Posterior cingulate gyrus (tissue), 11 donors: ENCODE data around the gene LRP1B.

Experiments used
- DNase-seq, 10 donors: peaks; one replicate each; pipeline versions ENCODE4 v3.0.0 to v3.0.0-alpha.2; 2020 to 2021; ENCODE audit warnings: mixed read lengths in 3 of 10
- intact Hi-C: fragments of 100-400 bp; cut with DNase I; formaldehyde crosslinking; loops from one replicate; pipeline ENCODE4 v1.15.1; 2023

The LRP1B gene

GRCh38 chr2:141492816-141493215 lies 638.0 kb downstream of the LRP1B start:
- no peak for DNase-seq
- intact Hi-C loops, result no loop called here

DNA sequence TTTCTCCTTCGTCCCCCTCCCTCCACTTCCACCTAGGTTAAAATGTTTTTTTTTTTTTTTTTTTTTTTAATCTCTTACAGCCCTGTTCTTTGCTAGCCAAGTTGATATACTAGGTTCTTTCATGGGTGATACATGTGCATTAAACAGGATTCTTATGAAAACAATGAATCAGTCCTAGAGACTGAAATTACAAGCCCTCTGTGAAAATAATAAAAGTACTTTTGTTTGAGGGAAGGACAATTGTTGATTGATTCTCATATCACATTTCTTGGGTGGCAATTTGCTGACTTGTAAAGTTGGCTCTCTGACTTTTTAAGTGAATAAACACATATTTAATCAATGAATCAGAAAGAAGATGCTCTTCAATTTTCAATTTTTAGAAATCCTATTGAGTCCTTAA lies 639.9 kb downstream of the LRP1B start:
- intact Hi-C loops, result no loop called here
- no peak for DNase-seq

DNA sequence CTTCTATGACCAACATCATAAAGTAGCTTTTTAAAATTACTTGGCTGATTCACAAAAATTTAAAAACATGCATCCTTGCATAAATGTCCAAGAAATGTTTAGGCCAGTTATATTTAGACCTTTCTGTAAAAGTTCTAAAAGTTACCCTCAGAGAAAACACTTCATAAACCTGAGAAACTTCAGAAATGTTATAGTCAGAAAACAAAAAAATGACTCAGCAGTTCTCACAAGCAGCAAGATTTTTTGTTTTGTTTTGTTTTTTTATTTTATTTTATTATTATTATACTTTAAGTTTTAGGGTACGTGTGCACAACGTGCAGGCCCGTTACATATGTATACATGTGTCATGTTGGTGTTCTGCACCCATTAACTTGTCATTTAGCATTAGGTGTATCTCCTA lies 648.1 kb downstream of the LRP1B start:
- DNase-seq, result no peak
- intact Hi-C loops, result no loop called here

DNA sequence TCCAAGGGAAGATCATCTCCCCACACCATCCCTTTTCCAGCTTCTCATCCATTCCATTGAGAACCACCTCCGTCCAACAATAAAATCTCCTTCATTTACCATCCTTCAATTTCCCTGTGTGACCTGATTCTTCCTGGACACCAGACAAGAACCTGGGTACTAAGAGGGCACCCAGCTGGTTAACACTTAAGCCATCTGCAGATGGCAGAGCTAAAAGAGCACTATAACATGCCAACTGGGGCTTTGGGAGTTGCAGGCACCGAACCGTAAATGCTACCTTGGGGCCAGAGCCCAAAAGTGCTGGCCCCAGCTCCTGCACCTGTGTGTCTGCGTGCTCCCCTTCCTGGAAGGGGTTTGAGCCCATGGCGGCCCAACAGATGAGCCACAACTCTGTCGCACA lies 655.0 kb downstream of the LRP1B start:
- no peak for DNase-seq
- intact Hi-C loops, result no loop called here

GRCh38 chr2:141468761-141469160 lies 662.1 kb downstream of the LRP1B start:
- DNase-seq, result no peak
- intact Hi-C loops, result no loop called here

GRCh38 chr2:141467331-141467730 lies 663.5 kb downstream of the LRP1B start:
- intact Hi-C loops, result no loop called here
- DNase-seq, result no peak

- DNase-seq, result no peak
- intact Hi-C loops, result no loop called here
Observed at GRCh38 chr2:141464995-141465394, 665.8 kb downstream of the LRP1B start.

GRCh38 chr2:141458351-141458750 lies 672.5 kb downstream of the LRP1B start:
- DNase-seq, result no peak
- intact Hi-C loops, result no loop called here

GRCh38 chr2:141455877-141456276 lies 674.9 kb downstream of the LRP1B start:
- intact Hi-C loops, result no loop called here

DNA sequence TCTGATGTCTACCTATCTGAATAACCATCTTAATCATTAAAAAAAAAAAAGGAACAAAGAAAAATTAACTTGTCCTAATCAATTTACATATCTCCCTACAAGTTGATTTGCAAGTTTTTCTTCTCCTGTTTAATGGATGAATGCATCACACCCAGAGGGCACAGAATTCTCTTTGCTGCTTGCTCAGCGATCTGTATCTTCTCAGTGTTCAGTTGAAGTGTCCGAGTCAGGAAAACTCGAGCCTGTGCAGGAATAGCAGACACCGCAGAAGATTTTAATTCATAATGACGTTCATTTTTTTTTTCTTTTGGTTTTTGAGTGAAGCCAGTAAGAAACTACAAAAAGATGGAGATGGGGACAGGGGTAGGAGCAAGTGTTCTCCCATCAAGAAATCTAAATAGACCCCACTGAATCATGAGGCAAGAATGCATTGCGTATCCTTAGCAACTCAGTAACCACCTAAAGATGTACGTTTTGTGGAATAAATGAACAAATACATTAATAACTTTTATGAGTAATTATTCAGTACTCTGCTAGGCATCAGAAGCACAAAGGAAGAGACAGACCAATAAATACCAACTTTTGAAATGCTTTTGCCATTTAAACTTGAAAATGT lies 675.5 kb downstream of the LRP1B start:
- intact Hi-C loops, result no loop called here
- DNase-seq, result no peak

More at GRCh38 chr2:141455877-141456276, 674.9 kb downstream of the LRP1B start:
- DNase-seq, result no peak

GRCh38 chr2:141440072-141440635 lies 690.7 kb downstream of the LRP1B start:
- DNase-seq, result peak in 1 of 10 donors; percentile 67
- intact Hi-C loops, result no loop called here

DNA sequence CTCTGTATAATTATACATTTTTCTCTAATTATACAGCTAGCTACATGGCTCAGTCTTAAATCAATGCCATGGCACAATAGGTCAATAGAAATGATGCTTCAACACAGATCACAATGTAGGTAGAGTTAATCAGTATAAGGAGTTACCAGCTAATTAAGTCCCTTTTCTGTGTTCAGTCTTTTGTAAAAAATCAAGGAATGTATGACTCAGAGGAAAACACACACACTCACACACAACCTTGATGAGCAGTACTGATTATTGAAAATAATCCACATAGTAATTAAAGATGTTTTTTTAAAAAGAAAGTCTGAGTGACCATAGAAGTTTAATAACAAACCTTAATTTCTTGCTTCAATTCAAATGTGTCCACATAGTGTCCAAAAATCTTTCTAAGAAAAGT lies 691.3 kb downstream of the LRP1B start:
- intact Hi-C loops, result no loop called here
- no peak for DNase-seq

DNA sequence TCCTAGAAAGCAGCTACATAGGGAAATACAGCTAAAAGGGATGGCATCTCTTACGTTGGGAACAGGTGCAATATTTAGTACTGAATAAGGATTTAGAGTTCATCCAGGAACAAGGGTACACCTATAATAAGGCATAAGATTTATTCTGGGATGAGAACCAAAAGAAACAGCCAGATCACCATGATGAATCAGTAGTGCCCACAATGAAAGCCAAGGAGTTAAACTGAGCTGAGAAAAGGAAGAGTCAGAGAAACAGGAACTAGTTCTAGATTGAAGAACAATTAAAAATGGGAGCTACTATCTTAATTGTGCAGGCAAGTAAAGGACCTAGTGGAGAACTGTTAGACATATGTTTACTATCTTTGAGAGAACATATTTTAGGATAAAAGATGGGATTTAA lies 692.3 kb downstream of the LRP1B start:
- no peak for DNase-seq
- intact Hi-C loops, result no loop called here

DNA sequence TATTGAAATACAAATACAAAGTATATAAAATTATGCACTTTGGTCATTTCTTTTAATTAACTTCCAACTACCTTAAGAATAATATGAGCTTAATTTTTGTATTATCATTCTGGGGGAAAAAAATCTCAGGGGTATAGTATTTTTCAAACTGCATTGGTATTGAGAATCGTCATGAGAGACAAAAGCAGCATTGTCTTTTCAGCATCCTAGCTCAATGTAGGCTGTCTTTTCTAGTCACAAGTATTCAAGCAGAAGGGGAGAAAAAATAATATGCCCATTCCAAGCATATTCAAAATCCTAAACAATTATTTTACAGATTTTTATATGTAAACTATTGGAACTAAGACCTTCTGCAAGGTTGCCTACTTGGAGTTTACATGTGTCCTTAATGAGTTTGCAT lies 693.3 kb downstream of the LRP1B start:
- DNase-seq, result no peak
- intact Hi-C loops, result no loop called here

- intact Hi-C loops, result no loop called here
Observed at GRCh38 chr2:141423124-141423523, 707.7 kb downstream of the LRP1B start.

DNA sequence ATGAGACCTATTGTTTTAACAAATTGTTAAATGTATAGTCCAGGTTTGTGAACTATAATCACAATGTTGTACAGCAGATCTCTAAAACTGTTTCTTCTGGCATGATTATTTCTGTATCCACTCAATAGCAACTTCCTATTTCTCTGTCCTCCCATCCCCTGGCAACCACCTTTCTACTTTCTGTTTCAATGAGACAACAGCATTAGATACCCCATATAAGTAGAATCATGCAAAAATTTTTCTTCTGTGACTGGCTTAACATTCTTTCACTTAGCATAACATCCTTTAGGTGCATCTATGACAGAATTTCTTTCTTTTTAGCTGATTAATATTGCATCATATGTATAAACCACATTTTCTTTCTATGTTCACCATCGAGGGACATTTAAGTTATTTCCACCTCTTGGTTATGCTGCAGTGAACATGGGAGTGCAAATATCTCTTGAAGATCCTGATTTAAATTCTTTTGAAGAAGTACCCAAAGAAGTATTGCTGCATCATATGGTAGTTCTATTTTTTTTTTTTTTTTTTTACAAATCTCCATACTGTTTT lies 713.5 kb downstream of the LRP1B start:
- DNase-seq, result no peak

More at GRCh38 chr2:141423124-141423523, 707.7 kb downstream of the LRP1B start:
- no peak for DNase-seq

DNA sequence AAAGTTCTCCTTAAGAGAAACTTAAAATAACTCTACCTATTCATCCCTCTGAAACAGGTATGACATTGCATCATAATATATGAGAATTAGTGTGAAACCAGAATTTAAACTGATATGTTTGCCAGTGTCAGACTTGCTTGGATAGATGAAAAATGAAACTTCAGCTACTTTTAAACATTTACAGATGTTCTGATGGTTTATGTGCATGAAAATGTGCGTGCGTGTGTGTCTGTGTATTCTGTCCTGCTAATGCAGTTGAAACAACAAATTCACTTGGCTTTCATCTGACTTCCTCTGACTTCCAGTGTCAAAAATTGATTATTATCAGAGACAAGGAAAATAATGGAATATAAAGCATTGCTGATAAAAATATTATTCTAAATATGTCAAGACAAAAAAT lies 719.4 kb downstream of the LRP1B start:
- DNase-seq, result no peak
- intact Hi-C loops, result no loop called here

More for the DNA sequence above, 713.5 kb downstream of the LRP1B start:
- intact Hi-C loops, result no loop called here

- DNase-seq, result no peak
- intact Hi-C loops, result no loop called here
Observed at GRCh38 chr2:141399270-141399669, 731.5 kb downstream of the LRP1B start.

DNA sequence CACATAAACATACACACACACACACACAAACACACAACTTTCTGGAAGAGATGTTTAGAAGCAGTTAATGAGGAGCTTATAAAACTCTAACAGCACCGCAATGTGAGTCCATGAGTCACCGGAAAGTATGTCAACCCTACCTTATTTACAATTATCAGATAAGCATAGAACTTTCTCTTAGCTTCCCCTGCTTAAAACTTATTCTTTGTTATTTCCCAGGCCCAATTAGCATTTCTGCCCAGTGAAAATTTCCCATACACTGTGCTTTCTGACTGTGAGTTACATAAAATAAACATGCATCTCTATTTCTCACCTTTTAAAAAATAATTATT lies 737.6 kb downstream of the LRP1B start:
- DNase-seq, result no peak
- intact Hi-C loops, result no loop called here

DNA sequence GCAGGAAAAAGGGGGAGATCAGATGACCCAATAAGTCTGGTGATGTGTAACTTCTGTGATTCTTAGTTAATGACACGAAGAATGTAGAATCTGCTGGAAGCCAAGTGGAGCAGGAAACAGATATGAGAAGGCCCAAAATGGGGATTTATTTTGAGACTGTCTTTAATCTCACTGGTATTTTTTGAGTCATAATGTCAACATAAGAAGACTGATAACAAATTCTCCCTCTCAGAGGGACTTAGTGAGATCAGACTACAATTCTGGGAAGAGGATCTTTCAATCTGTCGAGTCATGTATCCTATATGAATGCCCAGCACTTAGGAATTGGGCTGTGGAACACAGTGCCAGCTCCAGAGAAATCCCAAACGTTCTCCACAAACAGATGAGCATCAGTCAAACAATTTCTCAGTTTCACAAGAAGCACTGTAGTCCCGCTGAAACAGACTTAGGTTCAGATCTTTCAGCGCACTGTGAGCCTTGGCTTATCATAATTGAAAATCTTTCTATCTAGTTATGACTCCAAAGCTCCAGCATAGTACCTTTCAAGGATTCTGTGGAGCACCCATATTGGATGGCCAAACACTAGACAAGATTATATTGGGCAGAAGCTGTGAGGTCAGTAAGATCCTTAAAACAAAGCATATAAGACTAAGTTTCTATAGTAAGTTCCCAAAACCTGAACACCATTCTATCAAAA lies 738.2 kb downstream of the LRP1B start:
- intact Hi-C loops, result no loop called here
- no peak for DNase-seq

- DNase-seq, result no peak
- intact Hi-C loops, result no loop called here
Observed at GRCh38 chr2:141386168-141386567, 744.6 kb downstream of the LRP1B start.

DNA sequence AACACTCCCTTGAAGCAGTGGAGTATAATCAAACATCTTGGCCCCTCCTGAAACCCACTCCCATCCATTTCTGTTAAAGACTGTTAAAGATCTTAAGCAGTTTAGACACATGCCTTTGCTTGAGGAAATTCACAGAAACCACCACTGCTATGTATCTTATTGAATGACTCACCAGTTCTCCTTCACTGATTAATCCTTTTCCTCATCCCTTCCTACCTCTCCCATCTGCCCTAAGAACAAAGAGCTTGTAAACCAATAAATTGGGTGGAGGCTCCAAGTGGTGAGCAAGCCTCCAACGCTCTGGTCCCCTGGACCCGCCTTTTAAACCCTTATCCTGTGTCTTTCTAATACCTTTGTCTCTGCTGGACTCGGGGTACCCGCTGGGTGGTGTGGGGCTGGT lies 746.1 kb downstream of the LRP1B start:
- no peak for DNase-seq
- intact Hi-C loops, result no loop called here
